Fibroblast of skin of left quadriceps (primary cell): ENCODE measurements around the gene ZSCAN31.
"Not testable (repeated sequence)": the region's sequence is repeated elsewhere in the genome, so short reads cannot be mapped to it uniquely, and the experiment has no call there.

Experiments
- DNase-seq, 2 experiments: peaks; one replicate each; pipeline ENCODE4 v3.0.0-alpha.2; 2013; ENCODE audit warnings: low read depth in 2 of 2

The ZSCAN31 gene

DNA sequence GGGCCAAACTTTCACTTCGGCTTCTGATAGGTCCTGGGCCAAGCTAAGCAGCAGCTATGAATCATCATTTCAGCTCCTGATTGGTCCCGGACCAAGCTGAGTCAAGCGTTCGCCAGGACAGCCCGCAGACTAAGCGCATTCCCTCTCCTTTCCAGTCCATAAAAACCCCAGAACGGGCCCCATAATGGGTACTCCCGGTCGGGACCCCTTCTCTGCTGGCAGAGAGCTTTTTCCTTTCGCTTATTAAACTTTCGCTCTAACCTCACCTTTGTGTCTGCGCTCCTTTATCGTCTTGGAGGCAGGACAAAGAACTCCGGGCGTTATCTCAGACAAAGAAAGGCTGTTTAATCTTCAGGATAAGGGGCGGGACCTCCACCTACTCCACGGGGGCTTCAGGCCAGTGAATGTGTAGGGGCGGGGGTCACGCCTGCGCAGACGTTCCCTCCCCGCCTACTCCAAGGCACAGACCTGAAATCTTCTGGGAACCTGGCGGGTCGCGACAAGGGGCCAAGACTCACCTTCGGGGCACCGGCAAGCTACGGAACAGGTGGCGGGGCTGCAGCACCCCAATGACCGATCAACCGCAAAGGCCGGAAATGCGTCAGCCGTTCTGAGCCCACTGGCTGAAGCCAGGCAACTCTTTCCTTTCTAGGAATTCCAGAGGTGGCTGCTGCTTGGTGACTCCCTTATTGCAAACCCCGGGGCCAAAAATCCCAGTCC lies at the start of gene ZSCAN31:
Gene ZSCAN31, minus strand, starts transcription at position 585 of the 720 bp plus-strand sequence. CDS start 6,465 bp downstream, outside the sequence.
- peak; percentile 96 to 97 for DNase-seq

DNA sequence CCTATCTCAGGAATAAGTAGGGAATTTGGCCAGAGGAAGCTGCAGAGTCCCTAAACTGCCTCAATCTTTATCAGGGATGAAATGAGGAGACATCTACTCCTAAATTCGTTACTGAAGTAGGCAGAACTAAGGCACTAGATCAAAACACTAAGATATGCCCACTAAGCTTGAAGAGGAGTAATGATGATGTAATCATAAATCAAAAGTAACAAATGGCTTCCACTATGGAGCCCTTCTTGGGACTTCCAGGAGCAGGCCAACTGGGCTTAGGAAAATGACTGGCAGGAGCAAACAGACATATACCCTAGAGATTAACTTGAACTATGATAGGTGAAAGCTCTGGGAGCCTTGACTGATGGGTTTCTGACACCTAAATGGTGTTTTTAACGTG lies 48.2 kb upstream of the ZSCAN31 start:
- DNase-seq: no peak

DNA sequence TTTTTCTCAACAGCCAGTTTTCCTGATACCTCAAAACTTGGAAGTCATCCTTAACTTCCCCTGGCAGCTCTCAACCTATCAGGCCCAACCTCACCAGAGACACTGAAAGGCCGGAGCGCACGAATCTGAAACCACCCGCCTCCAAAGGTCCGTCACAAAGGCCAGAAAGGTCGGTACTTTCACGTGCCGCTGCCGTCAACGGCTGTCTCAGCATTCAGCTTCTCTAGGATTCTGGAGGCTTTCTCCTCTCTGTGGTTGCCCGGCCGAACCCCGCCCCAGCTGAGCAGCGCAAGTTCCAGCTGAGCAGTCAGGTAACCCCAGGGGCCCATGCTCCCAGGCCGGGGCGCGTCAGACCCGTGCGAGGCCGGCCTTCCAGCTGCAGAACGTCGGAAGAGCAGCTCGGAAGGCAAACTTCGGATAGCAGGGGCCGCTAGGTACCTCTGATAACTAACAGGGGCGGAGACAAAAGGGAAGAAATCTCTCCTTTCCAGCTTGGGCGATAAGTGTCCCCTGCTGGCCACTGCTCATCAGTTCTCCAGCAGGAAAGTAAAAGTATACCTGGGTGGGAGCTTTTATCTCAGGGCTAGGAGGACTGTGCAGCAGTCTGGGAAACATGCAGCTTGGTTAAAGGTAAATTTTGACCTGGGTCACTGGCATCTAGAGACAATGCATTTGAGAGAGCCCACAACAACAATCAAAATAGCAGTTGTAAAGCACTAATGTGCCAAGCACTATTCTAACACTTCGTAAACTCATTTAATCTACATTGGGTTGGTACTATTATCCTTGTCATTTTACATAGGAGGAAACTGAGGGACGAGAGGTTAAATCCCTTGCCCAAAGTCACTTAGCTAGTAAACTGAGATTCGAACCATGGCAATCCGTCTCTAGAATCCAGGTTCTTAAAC lies 47.5 kb upstream of the ZSCAN31 start:
- DNase-seq: peak in 1 of 2 experiments; percentile 12

DNA sequence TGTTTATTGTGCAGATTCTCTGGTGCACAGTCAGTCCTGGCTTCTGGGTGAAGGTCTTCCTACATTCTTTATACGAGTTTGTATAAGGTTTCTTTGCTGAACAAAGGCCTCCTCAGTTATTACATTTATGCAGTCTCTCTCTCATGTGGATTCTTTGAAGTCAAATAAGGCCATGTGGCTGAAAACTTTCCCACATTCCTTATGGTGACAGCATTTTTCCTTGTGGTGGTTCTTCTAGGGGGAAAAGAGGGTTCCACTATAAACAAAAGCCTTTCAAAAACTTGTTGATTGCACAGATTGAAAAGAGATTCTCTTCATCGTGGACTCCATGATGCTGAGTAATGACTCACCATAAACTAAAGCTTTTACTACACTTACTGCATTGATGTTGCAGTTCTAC lies 44.4 kb upstream of the ZSCAN31 start:
- no peak for DNase-seq

GRCh38 chr6:28378644-28379043 lies 42.7 kb upstream of the ZSCAN31 start:
- DNase-seq: no peak

DNA sequence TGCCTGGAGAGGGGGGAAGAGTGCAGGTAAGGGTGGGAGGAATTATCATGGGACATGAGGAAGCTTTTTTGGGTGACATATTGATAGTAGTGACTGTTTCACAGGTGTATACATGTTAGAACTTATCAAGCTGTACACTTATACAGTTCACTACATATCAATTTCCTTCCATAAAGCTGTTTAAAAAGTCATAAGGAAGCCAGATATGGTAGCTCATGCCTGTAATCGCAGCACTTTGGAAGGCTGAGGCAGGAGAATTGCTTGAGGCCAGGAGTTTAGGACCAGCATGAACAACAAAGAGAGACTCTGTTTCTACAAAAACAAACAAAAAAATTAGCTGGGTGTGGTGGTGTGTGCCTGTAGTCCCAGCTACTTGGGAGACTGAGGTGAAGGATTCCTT lies 41.9 kb upstream of the ZSCAN31 start:
- no peak for DNase-seq

DNA sequence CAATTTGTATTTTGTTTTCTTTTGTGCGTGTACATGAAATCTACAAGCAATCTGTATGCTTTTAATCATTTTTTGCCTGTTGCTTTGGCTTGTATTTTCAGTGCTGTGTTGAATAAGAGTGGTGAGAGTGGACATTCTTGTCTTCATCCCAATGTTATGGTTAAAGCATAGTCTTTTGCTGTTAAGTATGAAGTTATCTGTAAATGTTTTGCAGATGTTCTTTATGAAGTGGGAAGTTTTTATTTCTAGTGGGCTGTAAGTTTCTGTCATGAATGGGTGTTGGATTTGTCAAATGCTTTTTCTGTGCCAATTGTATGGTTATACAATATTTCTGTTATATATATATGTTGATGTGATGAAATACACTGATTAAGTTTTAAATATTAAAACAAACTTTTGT lies 38.0 kb upstream of the ZSCAN31 start:
- no peak for DNase-seq

- DNase-seq: no peak
Measured at GRCh38 chr6:28371706-28372451, 35.9 kb upstream of the ZSCAN31 start.

- DNase-seq: no peak
Measured at GRCh38 chr6:28371280-28371679, 35.3 kb upstream of the ZSCAN31 start.

DNA sequence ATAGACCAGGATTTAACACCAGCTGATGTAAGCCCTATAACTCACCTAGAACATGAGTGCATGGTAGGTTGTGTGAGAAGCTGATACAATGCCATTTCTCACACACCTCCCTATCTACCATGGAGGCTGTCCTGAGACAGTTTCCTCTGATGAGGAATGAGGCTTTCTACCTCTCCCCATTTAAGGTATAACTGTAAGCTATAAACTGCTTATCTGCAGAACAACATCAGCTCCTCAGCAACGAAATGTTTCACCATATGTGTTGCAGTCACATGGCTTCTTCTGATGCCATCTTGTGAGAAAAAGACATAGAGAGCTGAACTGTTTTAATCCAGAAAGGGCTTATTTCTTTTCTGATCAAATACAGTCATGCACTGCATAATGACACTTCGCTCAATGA lies 34.5 kb upstream of the ZSCAN31 start:
- no peak for DNase-seq

- no peak for DNase-seq
Measured at GRCh38 chr6:28369463-28369862, 33.5 kb upstream of the ZSCAN31 start.

DNA sequence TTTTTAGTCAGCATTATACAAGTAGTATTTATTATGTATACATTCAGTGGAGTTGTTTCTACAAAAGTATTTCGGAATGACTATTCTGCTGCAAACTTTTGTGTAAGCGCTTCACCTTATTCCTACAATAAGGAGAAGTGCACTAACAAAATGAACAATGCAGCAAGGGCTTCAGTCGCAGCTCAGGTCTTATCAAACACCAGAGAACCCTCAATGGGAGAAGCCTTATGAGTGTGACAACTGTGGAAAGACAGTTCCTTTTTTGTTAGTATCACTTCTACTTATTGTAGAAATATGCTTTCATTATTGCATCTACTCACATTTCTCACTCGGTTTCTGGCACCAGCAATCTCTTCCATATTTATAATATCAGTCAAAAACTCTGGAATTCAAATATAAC lies 32.6 kb upstream of the ZSCAN31 start:
- no peak for DNase-seq

DNA sequence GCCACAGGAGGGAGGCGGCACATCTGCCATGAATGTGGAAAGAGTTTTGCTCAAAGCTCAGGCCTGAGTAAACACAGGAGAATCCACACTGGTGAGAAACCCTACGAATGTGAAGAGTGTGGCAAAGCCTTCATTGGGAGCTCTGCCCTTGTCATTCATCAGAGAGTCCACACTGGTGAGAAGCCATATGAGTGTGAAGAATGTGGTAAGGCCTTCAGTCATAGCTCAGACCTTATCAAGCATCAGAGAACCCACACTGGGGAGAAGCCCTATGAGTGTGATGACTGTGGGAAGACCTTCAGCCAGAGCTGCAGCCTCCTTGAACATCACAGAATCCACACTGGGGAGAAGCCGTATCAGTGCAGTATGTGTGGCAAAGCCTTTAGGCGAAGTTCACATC lies 29.6 kb upstream of the ZSCAN31 start:
- not testable (repeated sequence) for DNase-seq

GRCh38 chr6:28360961-28361360 lies 25.0 kb upstream of the ZSCAN31 start:
- no peak for DNase-seq

DNA sequence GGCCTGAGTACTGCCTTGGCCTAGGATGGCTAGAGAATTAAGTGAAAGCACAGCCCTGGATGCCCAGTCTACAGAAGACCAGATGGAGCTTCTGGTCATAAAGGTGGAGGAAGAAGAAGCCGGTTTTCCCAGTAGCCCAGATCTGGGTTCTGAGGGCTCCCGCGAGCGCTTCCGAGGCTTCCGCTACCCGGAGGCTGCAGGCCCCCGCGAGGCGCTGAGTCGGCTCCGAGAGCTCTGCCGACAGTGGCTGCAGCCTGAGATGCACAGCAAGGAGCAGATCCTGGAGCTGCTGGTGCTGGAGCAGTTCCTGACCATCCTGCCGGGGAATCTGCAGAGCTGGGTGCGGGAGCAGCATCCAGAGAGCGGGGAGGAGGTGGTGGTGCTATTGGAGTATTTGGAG lies 23.6 kb upstream of the ZSCAN31 start:
- not testable (repeated sequence) for DNase-seq

DNA sequence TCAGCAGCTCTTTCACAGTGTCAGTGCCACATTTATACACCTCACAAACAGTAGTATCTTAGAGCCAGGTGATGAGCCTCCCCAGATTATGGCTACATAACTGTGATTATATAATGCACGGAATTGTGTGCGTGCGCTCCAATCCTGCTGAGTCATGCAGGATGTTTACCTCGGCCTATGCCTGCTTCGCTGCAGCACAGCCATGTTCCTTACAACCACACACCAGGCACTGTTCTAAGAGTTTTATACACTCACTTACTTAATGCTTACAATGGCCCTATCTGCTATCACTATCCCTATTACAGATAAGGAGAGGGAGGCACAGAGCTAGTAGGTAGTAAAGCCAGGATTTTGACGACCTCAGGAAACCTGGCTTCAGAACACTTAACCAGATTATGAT lies 21.1 kb upstream of the ZSCAN31 start:
- DNase-seq: no peak

DNA sequence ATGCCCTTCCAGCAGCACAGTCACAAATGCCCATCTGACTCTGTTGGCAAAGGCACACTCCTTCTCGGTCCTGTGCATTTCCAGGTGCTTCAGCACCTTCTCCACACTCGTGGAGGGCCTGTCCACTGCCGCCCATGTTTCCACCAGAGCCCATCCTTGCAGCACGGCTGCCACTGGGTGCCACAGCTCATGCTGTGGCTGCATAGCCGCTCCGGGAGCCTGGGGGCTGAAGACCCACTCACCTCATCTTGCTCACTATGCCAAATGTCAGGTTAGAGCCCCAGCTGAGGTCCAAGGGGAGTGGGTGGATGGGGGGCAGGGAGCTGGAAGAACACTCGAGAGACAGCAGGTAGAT lies 20.7 kb upstream of the ZSCAN31 start:
- DNase-seq: no peak

- DNase-seq: peak; percentile 65 to 67
Measured at GRCh38 chr6:28355743-28356665, 20.1 kb upstream of the ZSCAN31 start.

DNA sequence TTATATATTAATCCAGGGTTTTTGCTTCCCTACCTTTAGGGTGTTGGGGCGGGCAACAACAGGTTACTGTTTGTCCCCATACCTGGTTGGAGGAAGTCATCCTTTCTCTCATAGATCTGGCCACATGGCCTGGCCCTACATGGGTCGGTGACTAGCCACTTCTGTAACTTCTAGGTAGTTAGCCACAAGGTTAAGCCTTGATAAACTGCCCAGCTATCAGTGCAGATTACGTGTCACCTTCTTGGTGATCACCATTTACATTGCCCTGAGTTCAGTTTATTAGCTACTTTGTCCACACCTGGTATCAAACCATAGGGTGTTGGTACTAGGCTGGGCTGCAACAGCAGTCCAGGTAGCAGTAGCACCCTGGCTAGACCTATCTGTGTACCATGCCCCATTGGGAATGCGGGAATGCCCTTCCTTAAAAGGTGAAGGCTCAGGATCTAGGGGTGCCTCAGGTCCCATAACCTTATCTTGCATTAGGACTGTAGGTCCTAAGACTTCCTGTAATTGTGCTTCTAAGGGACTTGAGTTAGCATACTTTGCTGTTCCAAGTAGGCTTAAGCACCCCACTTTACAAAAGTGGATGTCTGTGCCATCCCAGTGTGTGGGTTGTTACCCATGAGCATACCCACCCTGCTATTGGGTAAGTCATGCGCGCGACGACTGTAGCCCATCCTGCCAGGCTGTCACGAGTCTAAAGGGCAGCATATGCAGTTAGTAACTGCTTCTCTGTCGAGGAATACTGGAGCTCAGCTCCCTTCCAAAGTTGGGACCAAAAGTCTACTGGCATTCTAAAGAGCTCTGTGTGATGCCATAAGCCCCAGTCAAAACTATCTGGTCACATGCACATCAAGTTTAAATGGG lies 19.0 kb upstream of the ZSCAN31 start:
- no peak for DNase-seq

- no peak for DNase-seq
Measured at GRCh38 chr6:28353981-28354676, 18.2 kb upstream of the ZSCAN31 start.
